H9 (cell line): ENCODE data around the gene BST2. TPM values are rescaled to one million over a fixed set of nuclear protein-coding genes. Genes with fewer than 3 reads are reported as not detected.

Source experiments
- DNase-seq: peaks from one replicate; pipeline ENCODE4 v3.0.0-alpha.2; 2017
- H2AFZ ChIP-seq: one replicate; pipeline ENCODE4 v1.6.1; 2013; ENCODE audit warnings: mild to moderate bottlenecking, low read length, control low read depth, moderate library complexity
- H2AK5ac ChIP-seq: 2 replicates; pipeline ENCODE4 v1.6.1; 2013; ENCODE audit warnings: low read length, control low read depth, mixed read lengths; ENCODE audit not compliant: insufficient read length
- H2BK120ac ChIP-seq: one replicate; pipeline ENCODE4 v1.6.1; 2013; ENCODE audit warnings: low read depth, mild to moderate bottlenecking, low read length, control low read depth, inconsistent platforms; ENCODE audit not compliant: poor library complexity, severe bottlenecking
- H2BK12ac ChIP-seq: 2 replicates; pipeline ENCODE4 v1.6.1; 2013; ENCODE audit warnings: low read length, control low read depth, mixed read lengths, low read depth; ENCODE audit not compliant: insufficient read length
- H2BK15ac ChIP-seq: 2 replicates; pipeline ENCODE4 v1.6.1; 2013; ENCODE audit warnings: low read depth, low read length, control low read depth
- H2BK20ac ChIP-seq: one replicate; pipeline ENCODE4 v1.6.1; 2013; ENCODE audit warnings: low read depth, mild to moderate bottlenecking, low read length, control low read depth, inconsistent platforms; ENCODE audit not compliant: poor library complexity, severe bottlenecking
- H2BK5ac ChIP-seq: 2 replicates; pipeline ENCODE4 v1.6.1; 2013; ENCODE audit warnings: low read length, control low read depth, mixed read lengths; ENCODE audit not compliant: insufficient read length
- H3K14ac ChIP-seq: 2 replicates; pipeline ENCODE4 v1.6.1; 2013; ENCODE audit warnings: low read length, control low read depth; ENCODE audit not compliant: insufficient read depth
- H3K18ac ChIP-seq: 2 replicates; pipeline ENCODE4 v1.6.1; 2013; ENCODE audit warnings: low read depth, mild to moderate bottlenecking, mixed read lengths, low read length, control low read depth; ENCODE audit not compliant: insufficient read length
- H3K23ac ChIP-seq: 2 replicates; pipeline ENCODE4 v1.6.1; 2013; ENCODE audit warnings: low read length, control low read depth, mixed read lengths, low read depth; ENCODE audit not compliant: insufficient read length
- H3K23me2 ChIP-seq: 2 replicates; pipeline ENCODE4 v1.6.1; 2013; ENCODE audit warnings: low read depth, mild to moderate bottlenecking, mixed read lengths, low read length, control low read depth; ENCODE audit not compliant: insufficient read length, poor library complexity, severe bottlenecking
- H3K27ac ChIP-seq: 2 replicates; pipeline ENCODE4 v1.5.1; 2013; ENCODE audit warnings: low read length, control low read depth, mixed read lengths, low read depth; ENCODE audit not compliant: insufficient read length
- H3K27me3 ChIP-seq: 2 replicates; pipeline ENCODE4 v1.6.1; 2013; ENCODE audit warnings: low read length, control low read depth, inconsistent platforms; ENCODE audit not compliant: insufficient read depth
- H3K4ac ChIP-seq: 2 replicates; pipeline ENCODE4 v1.6.1; 2013; ENCODE audit warnings: low read depth, mild to moderate bottlenecking, control low read depth, inconsistent platforms, low read length, moderate library complexity
- H3K4me1 ChIP-seq: 2 replicates; pipeline ENCODE4 v1.6.1; 2013; ENCODE audit warnings: low read length, control low read depth, inconsistent platforms; ENCODE audit not compliant: insufficient read depth
- H3K4me2 ChIP-seq: 2 replicates; pipeline ENCODE4 v1.6.1; 2013; ENCODE audit warnings: low read length, control low read depth, mixed read lengths; ENCODE audit not compliant: insufficient read length, insufficient read depth
- H3K56ac ChIP-seq: 2 replicates; pipeline ENCODE4 v1.6.1; 2013; ENCODE audit warnings: low read depth, mild to moderate bottlenecking, mixed read lengths, low read length, control low read depth; ENCODE audit not compliant: insufficient read length
- H3K79me1 ChIP-seq: 2 replicates; pipeline ENCODE4 v1.6.1; 2013; ENCODE audit warnings: low read depth, mild to moderate bottlenecking, moderate library complexity, low read length, control low read depth, inconsistent platforms; ENCODE audit not compliant: insufficient read depth, poor library complexity, severe bottlenecking
- H3K79me2 ChIP-seq: 2 replicates; pipeline ENCODE4 v1.6.1; 2013; ENCODE audit warnings: low read length, control low read depth, inconsistent platforms; ENCODE audit not compliant: insufficient read depth
- H3K9ac ChIP-seq: 2 replicates; pipeline ENCODE4 v1.6.1; 2013; ENCODE audit warnings: low read length, control low read depth, mixed read lengths; ENCODE audit not compliant: insufficient read length; ENCODE audit errors: extremely low read depth
- H3K9me3 ChIP-seq: one replicate; pipeline ENCODE4 v1.6.1; 2013; ENCODE audit warnings: low read depth, low read length, inconsistent platforms; ENCODE audit not compliant: control insufficient read depth
- H3T11ph ChIP-seq: one replicate; pipeline ENCODE4 v1.6.1; 2013; ENCODE audit warnings: mild to moderate bottlenecking, low read length, control low read depth, inconsistent platforms
- H4K20me1 ChIP-seq: one replicate; pipeline ENCODE4 v1.6.1; 2013; ENCODE audit not compliant: control insufficient read depth, insufficient read length, insufficient read depth
- H4K5ac ChIP-seq: 2 replicates; pipeline ENCODE4 v1.6.1; 2013; ENCODE audit warnings: low read depth, mild to moderate bottlenecking, mixed read lengths, low read length, control low read depth; ENCODE audit not compliant: insufficient read length
- H4K8ac ChIP-seq: replicated peaks from 2 replicates; pipeline ENCODE4 v1.6.1; 2013; ENCODE audit warnings: low read length, control low read depth, mixed read lengths, low read depth; ENCODE audit not compliant: insufficient read length
- H4K91ac ChIP-seq: 2 replicates; pipeline ENCODE4 v1.6.1; 2013; ENCODE audit warnings: low read depth, mild to moderate bottlenecking, moderate library complexity, mixed read lengths, low read length, control low read depth; ENCODE audit not compliant: insufficient read length
- H3K27ac Mint-ChIP-seq, 3 experiments: 2 replicates in 2 of 3; 3 replicates in 1 of 3; pipeline ENCODE4 v1.8.0; 2020 to 2021; ENCODE audit warnings: mixed read lengths in 3 of 3, mild to moderate bottlenecking in 1 of 3, moderate library complexity in 1 of 3
- H3K27me3 Mint-ChIP-seq: 2 replicates; pipeline ENCODE4 v1.8.0; 2021; ENCODE audit warnings: low read depth, mild to moderate bottlenecking, moderate library complexity, mixed read lengths
- H3K36me3 Mint-ChIP-seq, 3 experiments: 2 replicates in 2 of 3; 3 replicates in 1 of 3; pipeline ENCODE4 v1.8.0; 2020 to 2021; ENCODE audit warnings: low read depth in 3 of 3, mixed read lengths in 3 of 3; ENCODE audit not compliant: insufficient read depth in 1 of 3
- H3K4me1 Mint-ChIP-seq, 2 experiments: 2 replicates each; pipeline ENCODE4 v1.8.0; 2020; ENCODE audit warnings: mixed read lengths in 2 of 2
- H3K4me3 Mint-ChIP-seq, 2 experiments: 2 replicates in 1 of 2; 3 replicates in 1 of 2; pipeline ENCODE4 v1.8.0; 2020 to 2021; ENCODE audit warnings: mild to moderate bottlenecking in 2 of 2, mixed read lengths in 2 of 2, moderate library complexity in 1 of 2
- H3K9me3 Mint-ChIP-seq, 2 experiments: 2 replicates in 1 of 2; 3 replicates in 1 of 2; pipeline ENCODE4 v1.8.0; 2020; ENCODE audit warnings: mild to moderate bottlenecking in 2 of 2, mixed read lengths in 2 of 2, moderate library complexity in 1 of 2
- WGBS: extraction: QIAGEN DNeasy Blood & Tissue Kit; methylation state at CpG from one replicate; pipeline ENCODE4 v1.1.7; 2013; ENCODE audit warnings: missing lambda C conversion rate, low lambda C conversion rate, mixed read lengths; ENCODE audit not compliant: insufficient read length; ENCODE audit errors: extremely low coverage; 5-methylcytosine and 5-hydroxymethylcytosine counted together
- total RNA-seq: library from RNA; stranded (reverse); gene quantifications from 2 replicates; pipeline ENCODE4 v1.2.1, GENCODE V29; 2021
- TF ChIP-seq, protein P1 (sequence below): fragments of 200-600 bp; sonication (generic); conservative IDR thresholded peaks from 3 replicates; pipeline ENCODE4 v1.8.0; 2021; ENCODE audit warnings: antibody characterized with exemption, mild to moderate bottlenecking

Gene BST2
- total RNA-seq, 1 experiment from 2014 or later = 63.3 TPM

DNA sequence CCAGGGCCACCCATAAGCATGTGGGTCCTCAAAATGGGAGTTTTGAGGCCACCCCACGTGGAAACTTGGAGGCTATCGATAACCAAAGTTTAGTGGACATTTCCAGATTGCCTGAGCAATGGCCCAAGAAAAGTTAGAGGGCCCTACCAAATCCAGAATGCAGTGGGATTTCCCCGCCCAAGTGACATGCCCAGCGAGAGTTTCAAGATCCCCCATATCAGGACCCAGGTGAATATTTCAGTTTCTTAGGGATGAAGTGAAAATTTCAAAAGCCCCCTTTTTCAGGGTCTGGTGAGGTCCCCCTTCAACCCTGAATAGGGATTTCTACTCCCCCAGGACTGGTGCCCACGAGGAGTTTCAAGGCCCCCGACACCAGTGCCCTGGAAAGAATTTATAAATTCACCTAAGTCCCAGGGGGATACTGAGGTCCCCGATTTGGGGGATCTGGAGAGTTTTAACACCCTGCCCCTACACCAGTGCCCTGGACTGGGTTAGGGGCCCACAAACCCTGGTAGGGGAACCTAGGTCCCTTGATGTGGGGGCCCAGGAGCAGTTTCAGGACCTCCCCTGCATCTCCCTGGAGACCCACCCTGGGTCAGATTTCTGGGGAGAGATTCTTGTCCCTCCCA, 695 bp downstream of the BST2 start:
- no peaks in the 10 kb centered on the region for H4K20me1 ChIP-seq
- no peak overlapping the region for H2BK20ac ChIP-seq
- H3K4me1 Mint-ChIP-seq = peaks cover 31 to 39% of the 10 kb centered on the region in 2 experiments
- H3K9me3 Mint-ChIP-seq = no peaks in the 10 kb centered on the region
- H3K4ac ChIP-seq = peak overlapping the region; percentile 49
- H2AK5ac ChIP-seq = no peak overlapping the region
- H3K56ac ChIP-seq = peak overlapping the region; percentile 8
- H3K23ac ChIP-seq = no peak overlapping the region
- no peaks in the 10 kb centered on the region for H3K9me3 ChIP-seq
- TF ChIP-seq, protein P1, sequence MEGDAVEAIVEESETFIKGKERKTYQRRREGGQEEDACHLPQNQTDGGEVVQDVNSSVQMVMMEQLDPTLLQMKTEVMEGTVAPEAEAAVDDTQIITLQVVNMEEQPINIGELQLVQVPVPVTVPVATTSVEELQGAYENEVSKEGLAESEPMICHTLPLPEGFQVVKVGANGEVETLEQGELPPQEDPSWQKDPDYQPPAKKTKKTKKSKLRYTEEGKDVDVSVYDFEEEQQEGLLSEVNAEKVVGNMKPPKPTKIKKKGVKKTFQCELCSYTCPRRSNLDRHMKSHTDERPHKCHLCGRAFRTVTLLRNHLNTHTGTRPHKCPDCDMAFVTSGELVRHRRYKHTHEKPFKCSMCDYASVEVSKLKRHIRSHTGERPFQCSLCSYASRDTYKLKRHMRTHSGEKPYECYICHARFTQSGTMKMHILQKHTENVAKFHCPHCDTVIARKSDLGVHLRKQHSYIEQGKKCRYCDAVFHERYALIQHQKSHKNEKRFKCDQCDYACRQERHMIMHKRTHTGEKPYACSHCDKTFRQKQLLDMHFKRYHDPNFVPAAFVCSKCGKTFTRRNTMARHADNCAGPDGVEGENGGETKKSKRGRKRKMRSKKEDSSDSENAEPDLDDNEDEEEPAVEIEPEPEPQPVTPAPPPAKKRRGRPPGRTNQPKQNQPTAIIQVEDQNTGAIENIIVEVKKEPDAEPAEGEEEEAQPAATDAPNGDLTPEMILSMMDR = no peak
- no peak overlapping the region for H2BK12ac ChIP-seq
- H3K4me1 ChIP-seq = peaks cover 7% of the 10 kb centered on the region; the same call in 1 of the 2 replicates
- H2BK15ac ChIP-seq = no peak overlapping the region
- no peak overlapping the region for H2AFZ ChIP-seq
- no peaks in the 10 kb centered on the region for H3K79me1 ChIP-seq
- peak overlapping the region; percentile 11 for H3K14ac ChIP-seq
- peak overlapping the region; percentile 8 for H3K18ac ChIP-seq
- H3K27ac Mint-ChIP-seq = peak overlapping the region; percentile 81 to 97 (median 97)
- no peak for DNase-seq
- H3K9ac ChIP-seq = peak overlapping the region; percentile 25
- H4K5ac ChIP-seq = no peak overlapping the region
- no peaks in the 10 kb centered on the region for H3K27me3 ChIP-seq
- H4K91ac ChIP-seq = peak overlapping the region; percentile 31
- peak overlapping the region; percentile 69 to 94 for H3K4me3 Mint-ChIP-seq
- no peaks in the 10 kb centered on the region for H3K27me3 Mint-ChIP-seq
- H4K8ac ChIP-seq = no peak overlapping the region
- H3K27ac ChIP-seq = no peak overlapping the region
- H3K36me3 Mint-ChIP-seq = peaks cover 7 to 36% (median 17%) of the 10 kb centered on the region in 3 experiments; a peak in 6 of 7 replicates
- peaks cover 15% of the 10 kb centered on the region for H3K23me2 ChIP-seq
- no peaks in the 10 kb centered on the region; the same call in 1 of the 2 replicates for H3K79me2 ChIP-seq
- H2BK5ac ChIP-seq = no peak overlapping the region
- no CpG with 5 or more reads among the region's 7 CpGs for WGBS
- no peak overlapping the region for H3T11ph ChIP-seq
- H3K4me2 ChIP-seq = peak overlapping the region; percentile 61
- H2BK120ac ChIP-seq = peak overlapping the region; percentile 83
